Transverse colon (tissue), 3 donors: ENCODE results near the gene TMEM200A.
"Not testable (repeated sequence)": the region's sequence is repeated elsewhere in the genome, so short reads cannot be mapped to it uniquely, and the experiment has no call there.

Experiments
- POLR2A ChIP-seq: fragments of 450-650 bp; IDR thresholded peaks from one replicate; pipeline ENCODE4 v1.6.1; 2016; ENCODE audit warnings: antibody characterized with exemption, mild to moderate bottlenecking, moderate library complexity
- TF ChIP-seq, protein P1 (sequence below), 5 experiments: fragments of 200-600 bp in 3 of 5; fragments of 450-650 bp in 2 of 5; sonication (generic) in 3 of 5; IDR thresholded peaks; 1 replicate in 2 of 5; 2 replicates in 3 of 5; pipeline ENCODE4 v1.5.1; 2016 to 2017; ENCODE audit warnings: antibody characterized with exemption in 5 of 5, inconsistent platforms in 3 of 5, mild to moderate bottlenecking in 2 of 5, moderate library complexity in 1 of 5

GRCh38 chr6:130346324-130346723, 19.5 kb upstream of the TMEM200A start:
- TF ChIP-seq, protein P1, sequence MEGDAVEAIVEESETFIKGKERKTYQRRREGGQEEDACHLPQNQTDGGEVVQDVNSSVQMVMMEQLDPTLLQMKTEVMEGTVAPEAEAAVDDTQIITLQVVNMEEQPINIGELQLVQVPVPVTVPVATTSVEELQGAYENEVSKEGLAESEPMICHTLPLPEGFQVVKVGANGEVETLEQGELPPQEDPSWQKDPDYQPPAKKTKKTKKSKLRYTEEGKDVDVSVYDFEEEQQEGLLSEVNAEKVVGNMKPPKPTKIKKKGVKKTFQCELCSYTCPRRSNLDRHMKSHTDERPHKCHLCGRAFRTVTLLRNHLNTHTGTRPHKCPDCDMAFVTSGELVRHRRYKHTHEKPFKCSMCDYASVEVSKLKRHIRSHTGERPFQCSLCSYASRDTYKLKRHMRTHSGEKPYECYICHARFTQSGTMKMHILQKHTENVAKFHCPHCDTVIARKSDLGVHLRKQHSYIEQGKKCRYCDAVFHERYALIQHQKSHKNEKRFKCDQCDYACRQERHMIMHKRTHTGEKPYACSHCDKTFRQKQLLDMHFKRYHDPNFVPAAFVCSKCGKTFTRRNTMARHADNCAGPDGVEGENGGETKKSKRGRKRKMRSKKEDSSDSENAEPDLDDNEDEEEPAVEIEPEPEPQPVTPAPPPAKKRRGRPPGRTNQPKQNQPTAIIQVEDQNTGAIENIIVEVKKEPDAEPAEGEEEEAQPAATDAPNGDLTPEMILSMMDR (IDR thresholded peaks at IDR 0.05) = not testable (repeated sequence)
- not testable (repeated sequence) for TF ChIP-seq POLR2A
